ENCODE data around the gene EBF3.

Gene EBF3

GRCh38 chr10:129963641-129964501 is at the start of gene EBF3:
EBF3 (minus strand) TSS chr10:129964274; CDS start chr10:129963768, 506 bp downstream.
- H3K36me3 Mint-ChIP-seq (ENCODE audit: low read depth) = peaks cover 16% of the 10 kb centered on the region
- peak within 1 kb of the TSS; percentile 69 for H3K4me3 Mint-ChIP-seq
- H3K27ac Mint-ChIP-seq = no peak within 1 kb of the TSS
- H3K9me3 Mint-ChIP-seq = no peaks in the 10 kb centered on the region
- H3K4me1 Mint-ChIP-seq (ENCODE audit: low read depth) = peaks cover 30% of the 10 kb centered on the region
- H3K27me3 Mint-ChIP-seq = peaks cover 67% of the 10 kb centered on the region

GRCh38 chr10:130013335-130014262 is 49.5 kb upstream of the EBF3 start:
- no peaks in the 10 kb centered on the region for H3K9me3 Mint-ChIP-seq
- H3K4me1 Mint-ChIP-seq (ENCODE audit: low read depth) = no peaks in the 10 kb centered on the region
- H3K27ac Mint-ChIP-seq = no peak overlapping the region
- H3K27me3 Mint-ChIP-seq = no peaks in the 10 kb centered on the region
- no peak overlapping the region for H3K4me3 Mint-ChIP-seq
- no peaks in the 10 kb centered on the region for H3K36me3 Mint-ChIP-seq (ENCODE audit: low read depth)

- H3K9me3 Mint-ChIP-seq = no peaks in the 10 kb centered on the region
- H3K27ac Mint-ChIP-seq = no peak overlapping the region
- H3K36me3 Mint-ChIP-seq (ENCODE audit: low read depth) = no peaks in the 10 kb centered on the region
- peaks cover 6% of the 10 kb centered on the region for H3K27me3 Mint-ChIP-seq
- H3K4me3 Mint-ChIP-seq = no peak overlapping the region
- H3K4me1 Mint-ChIP-seq (ENCODE audit: low read depth) = no peaks in the 10 kb centered on the region
Observed at GRCh38 chr10:130012129-130012528, 48.1 kb upstream of the EBF3 start.

- Mint-ChIP-seq H3K4me3 (no peak overlapping the region), H3K36me3 (ENCODE audit: low read depth) (no peaks in the 10 kb centered on the region), H3K4me1 (ENCODE audit: low read depth) (no peaks in the 10 kb centered on the region), H3K9me3 (no peaks in the 10 kb centered on the region), H3K27me3 (peaks cover 18% of the 10 kb centered on the region), H3K27ac (no peak overlapping the region)
Observed at GRCh38 chr10:130010653-130011052, 46.6 kb upstream of the EBF3 start.

GRCh38 chr10:130009228-130009627 is 45.2 kb upstream of the EBF3 start:
- no peaks in the 10 kb centered on the region for H3K36me3 Mint-ChIP-seq (ENCODE audit: low read depth)
- no peak overlapping the region for H3K27ac Mint-ChIP-seq
- peaks cover 6% of the 10 kb centered on the region for H3K9me3 Mint-ChIP-seq
- peaks cover 29% of the 10 kb centered on the region for H3K27me3 Mint-ChIP-seq
- no peak overlapping the region for H3K4me3 Mint-ChIP-seq
- no peaks in the 10 kb centered on the region for H3K4me1 Mint-ChIP-seq (ENCODE audit: low read depth)

GRCh38 chr10:130003787-130004613 is 39.9 kb upstream of the EBF3 start:
- no peak overlapping the region for H3K27ac Mint-ChIP-seq
- no peaks in the 10 kb centered on the region for H3K4me1 Mint-ChIP-seq (ENCODE audit: low read depth)
- no peak overlapping the region for H3K4me3 Mint-ChIP-seq
- H3K27me3 Mint-ChIP-seq = peaks cover 35% of the 10 kb centered on the region
- H3K36me3 Mint-ChIP-seq (ENCODE audit: low read depth) = no peaks in the 10 kb centered on the region
- H3K9me3 Mint-ChIP-seq = peaks cover 6% of the 10 kb centered on the region

GRCh38 chr10:130003166-130003565 is 39.1 kb upstream of the EBF3 start:
- H3K27ac Mint-ChIP-seq = no peak overlapping the region
- no peaks in the 10 kb centered on the region for H3K4me1 Mint-ChIP-seq (ENCODE audit: low read depth)
- no peaks in the 10 kb centered on the region for H3K36me3 Mint-ChIP-seq (ENCODE audit: low read depth)
- no peak overlapping the region for H3K4me3 Mint-ChIP-seq
- peaks cover 12% of the 10 kb centered on the region for H3K9me3 Mint-ChIP-seq
- peaks cover 43% of the 10 kb centered on the region for H3K27me3 Mint-ChIP-seq

GRCh38 chr10:130002606-130003005 is 38.5 kb upstream of the EBF3 start:
- peaks cover 43% of the 10 kb centered on the region for H3K27me3 Mint-ChIP-seq
- H3K9me3 Mint-ChIP-seq = peaks cover 15% of the 10 kb centered on the region
- H3K36me3 Mint-ChIP-seq (ENCODE audit: low read depth) = no peaks in the 10 kb centered on the region
- no peak overlapping the region for H3K27ac Mint-ChIP-seq
- H3K4me1 Mint-ChIP-seq (ENCODE audit: low read depth) = no peaks in the 10 kb centered on the region
- H3K4me3 Mint-ChIP-seq = no peak overlapping the region

GRCh38 chr10:130000918-130001317 is 36.8 kb upstream of the EBF3 start:
- H3K27me3 Mint-ChIP-seq = peaks cover 41% of the 10 kb centered on the region
- H3K4me1 Mint-ChIP-seq (ENCODE audit: low read depth) = no peaks in the 10 kb centered on the region
- peaks cover 15% of the 10 kb centered on the region for H3K9me3 Mint-ChIP-seq
- H3K4me3 Mint-ChIP-seq = no peak overlapping the region
- no peak overlapping the region for H3K27ac Mint-ChIP-seq
- H3K36me3 Mint-ChIP-seq (ENCODE audit: low read depth) = no peaks in the 10 kb centered on the region

GRCh38 chr10:129999140-129999539 is 35.1 kb upstream of the EBF3 start:
- no peak overlapping the region for H3K27ac Mint-ChIP-seq
- peaks cover 15% of the 10 kb centered on the region for H3K9me3 Mint-ChIP-seq
- no peak overlapping the region for H3K4me3 Mint-ChIP-seq
- no peaks in the 10 kb centered on the region for H3K4me1 Mint-ChIP-seq (ENCODE audit: low read depth)
- H3K27me3 Mint-ChIP-seq = peaks cover 42% of the 10 kb centered on the region
- H3K36me3 Mint-ChIP-seq (ENCODE audit: low read depth) = no peaks in the 10 kb centered on the region

GRCh38 chr10:129993621-129994020 is 29.5 kb upstream of the EBF3 start:
- Mint-ChIP-seq H3K36me3 (ENCODE audit: low read depth) (no peaks in the 10 kb centered on the region), H3K27me3 (peaks cover 50% of the 10 kb centered on the region)

GRCh38 chr10:129992356-129992755 is 28.3 kb upstream of the EBF3 start:
- Mint-ChIP-seq H3K9me3 (peaks cover 10% of the 10 kb centered on the region), H3K27ac (no peak overlapping the region), H3K27me3 (peaks cover 53% of the 10 kb centered on the region)

More at GRCh38 chr10:129993621-129994020, 29.5 kb upstream of the EBF3 start:
- Mint-ChIP-seq H3K4me3 (no peak overlapping the region), H3K9me3 (peaks cover 17% of the 10 kb centered on the region), H3K27ac (no peak overlapping the region), H3K4me1 (ENCODE audit: low read depth) (no peaks in the 10 kb centered on the region)

GRCh38 chr10:129982825-129983224 is 18.8 kb upstream of the EBF3 start:
- peaks cover 33% of the 10 kb centered on the region for H3K9me3 Mint-ChIP-seq
- no peaks in the 10 kb centered on the region for H3K36me3 Mint-ChIP-seq (ENCODE audit: low read depth)
- no peak overlapping the region for H3K27ac Mint-ChIP-seq
- peaks cover 60% of the 10 kb centered on the region for H3K27me3 Mint-ChIP-seq
- H3K4me3 Mint-ChIP-seq = no peak overlapping the region
- H3K4me1 Mint-ChIP-seq (ENCODE audit: low read depth) = no peaks in the 10 kb centered on the region

More at GRCh38 chr10:129992356-129992755, 28.3 kb upstream of the EBF3 start:
- Mint-ChIP-seq H3K4me1 (ENCODE audit: low read depth) (no peaks in the 10 kb centered on the region), H3K36me3 (ENCODE audit: low read depth) (no peaks in the 10 kb centered on the region), H3K4me3 (no peak overlapping the region)

- no peak overlapping the region for H3K4me3 Mint-ChIP-seq
- H3K27me3 Mint-ChIP-seq = peaks cover 70% of the 10 kb centered on the region
- H3K36me3 Mint-ChIP-seq (ENCODE audit: low read depth) = no peaks in the 10 kb centered on the region
- no peak overlapping the region for H3K27ac Mint-ChIP-seq
- H3K9me3 Mint-ChIP-seq = peaks cover 18% of the 10 kb centered on the region
- no peaks in the 10 kb centered on the region for H3K4me1 Mint-ChIP-seq (ENCODE audit: low read depth)
Observed at GRCh38 chr10:129978980-129979379, 14.9 kb upstream of the EBF3 start.
